GM19463 (cell line): Measurements from ENCODE around the gene DYRK2.

Experiments
- ATAC-seq: cut with Tn5 transposase; IDR thresholded peaks from one replicate; pipeline ENCODE4 v1.9.1; 2021; ENCODE audit warnings: mild to moderate bottlenecking, moderate library complexity; ENCODE audit not compliant: unreplicated experiment

Gene DYRK2

DNA sequence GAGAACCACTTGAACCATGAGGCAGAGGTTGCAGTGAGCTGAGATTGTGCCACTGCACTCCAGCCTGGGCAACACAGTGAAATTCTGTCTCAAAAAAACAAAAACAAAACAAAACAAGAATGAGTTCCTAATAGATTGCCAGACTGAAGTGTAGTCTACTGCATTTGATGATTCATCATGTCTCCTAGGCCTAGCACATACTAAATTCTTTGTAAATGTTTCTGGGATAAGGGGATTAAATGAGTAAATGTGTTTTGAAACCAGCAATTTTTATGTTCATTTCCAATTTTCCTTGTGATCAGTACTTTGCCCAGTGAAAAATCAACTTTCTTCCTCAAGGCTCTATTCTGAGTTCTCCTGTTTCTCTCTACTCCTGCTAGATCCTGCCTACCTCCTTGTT lies 2.9 kb upstream of the DYRK2 start:
- ATAC-seq, result no peak

DNA sequence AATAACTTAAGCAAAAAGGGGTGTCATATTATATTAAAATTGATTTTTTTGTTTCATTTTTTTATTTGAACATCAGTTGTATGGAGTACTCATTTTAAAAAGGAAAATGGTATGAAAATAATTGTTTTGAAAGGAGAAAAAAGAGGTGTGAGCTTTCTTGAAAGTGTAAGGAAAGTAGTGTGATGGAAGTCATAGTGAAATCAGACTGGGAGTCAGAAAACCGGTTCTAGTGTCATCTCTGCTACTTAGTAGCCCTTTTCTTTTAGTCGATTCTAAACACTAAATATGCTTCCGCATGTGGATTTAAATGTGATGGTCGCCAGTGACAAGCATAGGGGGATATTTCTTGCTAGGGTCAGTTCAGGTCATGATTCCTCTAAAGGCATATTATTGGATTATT lies 1.8 kb upstream of the DYRK2 start:
- no peak for ATAC-seq

- no peak for ATAC-seq
These were observed 1.3 kb upstream of the DYRK2 start for GRCh38 chr12:67647181-67647798.

GRCh38 chr12:67647799-67648520 lies 585 bp upstream of the DYRK2 start:
- peak; percentile 0 for ATAC-seq

GRCh38 chr12:67649261-67649569 lies 670 bp downstream of the DYRK2 start:
- ATAC-seq, result peak; percentile 23

DNA sequence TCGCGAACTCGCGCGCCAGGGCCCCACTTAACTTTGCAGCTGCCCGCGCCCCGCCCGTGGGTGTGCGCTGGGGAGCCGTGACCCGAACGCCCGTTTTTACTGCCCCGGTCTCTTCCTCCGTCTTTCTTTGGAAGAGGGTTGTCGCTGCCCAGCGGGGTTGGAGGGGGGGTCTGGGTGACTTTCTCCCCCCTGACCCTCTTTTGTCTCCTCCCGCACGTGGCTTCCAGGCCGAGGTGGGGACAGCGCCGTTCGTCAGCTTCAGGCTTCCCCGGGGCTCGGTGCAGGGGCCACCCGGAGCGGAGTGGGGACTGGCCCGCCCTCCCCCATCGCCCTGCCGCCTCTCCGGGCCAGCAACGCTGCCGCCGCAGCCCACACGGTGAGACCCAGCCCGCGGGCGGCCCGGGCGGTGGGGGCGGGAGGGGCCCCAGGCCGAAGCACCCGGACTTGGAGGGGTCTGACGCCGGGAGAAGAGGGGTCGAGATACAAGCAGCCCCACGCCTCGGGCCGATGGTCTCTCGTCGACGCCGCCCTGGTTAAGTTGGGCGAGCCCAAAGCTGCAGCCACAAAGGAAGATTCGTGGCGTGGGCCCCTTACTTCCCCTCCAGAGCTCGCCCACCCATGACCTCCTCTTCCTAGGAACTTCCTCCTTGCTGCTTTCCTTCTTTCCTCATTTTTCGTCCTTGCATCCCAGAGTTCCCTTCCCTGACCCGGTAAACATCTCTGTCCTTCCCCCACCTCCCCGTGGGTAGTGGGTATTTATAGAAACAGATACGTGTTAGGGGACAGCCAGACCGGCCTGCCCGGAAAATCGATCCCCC lies 1.2 kb downstream of the DYRK2 start:
- ATAC-seq, result peak; percentile 6

- ATAC-seq, result no peak
These were observed 2.0 kb downstream of the DYRK2 start for GRCh38 chr12:67650388-67651131.

- no peak for ATAC-seq
These were observed 2.7 kb downstream of the DYRK2 start for GRCh38 chr12:67651132-67651695.

DNA sequence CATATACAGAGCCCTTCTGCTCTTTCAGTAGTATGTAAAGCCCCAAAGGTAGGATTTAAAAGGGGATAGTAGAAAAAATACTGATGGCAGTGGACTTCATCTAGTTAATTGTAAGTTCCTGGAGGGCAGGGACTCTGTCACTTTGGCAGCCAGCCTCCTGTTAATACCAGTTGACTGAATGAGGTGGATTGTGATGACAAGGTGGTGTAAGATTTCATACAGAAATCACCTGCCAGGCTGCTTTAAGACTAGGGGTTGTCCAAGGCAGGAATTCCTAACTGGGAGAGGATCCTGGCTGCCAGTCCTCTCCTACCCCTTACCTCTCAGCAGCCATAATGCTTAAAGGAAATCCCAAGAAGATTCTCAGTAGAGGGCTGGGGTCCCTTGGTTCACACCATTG lies 7.3 kb downstream of the DYRK2 start:
- ATAC-seq, result no peak

- no peak for ATAC-seq
These were observed 7.7 kb downstream of the DYRK2 start for GRCh38 chr12:67656251-67656650.

DNA sequence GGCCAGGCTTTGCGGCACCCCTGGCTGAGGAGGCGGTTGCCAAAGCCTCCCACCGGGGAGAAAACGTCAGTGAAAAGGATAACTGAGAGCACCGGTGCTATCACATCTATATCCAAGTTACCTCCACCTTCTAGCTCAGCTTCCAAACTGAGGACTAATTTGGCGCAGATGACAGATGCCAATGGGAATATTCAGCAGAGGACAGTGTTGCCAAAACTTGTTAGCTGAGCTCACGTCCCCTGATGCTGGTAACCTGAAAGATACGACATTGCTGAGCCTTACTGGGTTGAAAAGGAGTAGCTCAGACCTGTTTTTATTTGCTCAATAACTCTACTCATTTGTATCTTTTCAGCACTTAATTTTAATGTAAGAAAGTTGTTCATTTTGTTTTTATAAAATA lies 9.9 kb downstream of the DYRK2 start:
- ATAC-seq, result no peak

GRCh38 chr12:67659292-67659691 lies 10.7 kb downstream of the DYRK2 start:
- ATAC-seq, result no peak

GRCh38 chr12:67661311-67662021 lies 12.9 kb downstream of the DYRK2 start:
- ATAC-seq, result no peak

DNA sequence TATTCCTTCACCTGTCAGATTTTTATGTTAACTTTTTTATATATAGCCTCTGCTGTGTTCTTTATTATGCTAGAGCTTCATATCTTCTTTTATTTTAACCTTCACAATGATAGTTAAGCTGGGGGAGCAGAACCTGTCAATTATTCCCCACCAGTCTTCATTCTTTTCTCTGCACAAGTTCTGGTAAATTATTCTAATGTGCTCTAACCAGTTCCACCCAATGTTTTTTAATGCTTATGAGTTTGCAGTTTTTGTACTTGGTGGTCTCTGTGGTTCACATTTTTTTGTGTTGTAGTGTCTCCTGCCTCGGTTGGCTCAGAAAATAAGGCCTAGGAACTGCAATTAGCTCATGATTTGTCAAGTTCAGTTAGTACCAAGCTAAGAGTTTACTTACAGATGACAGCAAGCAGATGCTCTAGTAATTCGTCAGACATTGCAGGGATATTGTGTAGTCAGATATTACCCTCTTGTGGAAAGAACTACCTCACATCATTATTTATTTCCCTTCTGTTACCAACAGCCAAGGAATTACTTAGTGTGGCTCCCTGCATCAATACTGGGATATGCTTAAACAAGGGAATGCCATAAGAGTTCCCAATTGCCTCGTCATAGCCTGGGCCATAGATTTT lies 14.5 kb downstream of the DYRK2 start:
- ATAC-seq, result no peak

DNA sequence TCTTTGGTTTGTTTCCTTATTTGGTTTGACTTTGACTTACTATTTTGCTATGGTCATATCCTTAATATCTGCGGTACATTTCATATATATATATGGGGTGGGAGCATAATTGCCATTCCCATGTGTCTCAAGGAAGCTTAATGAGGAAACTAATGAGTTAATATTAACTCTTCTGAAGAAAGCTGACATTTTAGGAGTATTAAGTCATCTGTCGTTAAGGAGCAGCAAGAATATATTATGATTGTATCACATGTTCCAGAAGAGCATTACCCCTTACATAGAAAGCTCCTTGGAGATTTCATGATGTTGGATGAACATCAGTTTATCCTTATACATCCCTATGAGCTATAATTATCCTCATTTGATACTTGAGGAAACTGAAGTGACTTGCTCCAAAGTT lies 15.6 kb downstream of the DYRK2 start:
- no peak for ATAC-seq

GRCh38 chr12:67665679-67666078 lies 17.1 kb downstream of the DYRK2 start:
- no peak for ATAC-seq

- ATAC-seq, result no peak
These were observed 18.1 kb downstream of the DYRK2 start for GRCh38 chr12:67666605-67667004.

DNA sequence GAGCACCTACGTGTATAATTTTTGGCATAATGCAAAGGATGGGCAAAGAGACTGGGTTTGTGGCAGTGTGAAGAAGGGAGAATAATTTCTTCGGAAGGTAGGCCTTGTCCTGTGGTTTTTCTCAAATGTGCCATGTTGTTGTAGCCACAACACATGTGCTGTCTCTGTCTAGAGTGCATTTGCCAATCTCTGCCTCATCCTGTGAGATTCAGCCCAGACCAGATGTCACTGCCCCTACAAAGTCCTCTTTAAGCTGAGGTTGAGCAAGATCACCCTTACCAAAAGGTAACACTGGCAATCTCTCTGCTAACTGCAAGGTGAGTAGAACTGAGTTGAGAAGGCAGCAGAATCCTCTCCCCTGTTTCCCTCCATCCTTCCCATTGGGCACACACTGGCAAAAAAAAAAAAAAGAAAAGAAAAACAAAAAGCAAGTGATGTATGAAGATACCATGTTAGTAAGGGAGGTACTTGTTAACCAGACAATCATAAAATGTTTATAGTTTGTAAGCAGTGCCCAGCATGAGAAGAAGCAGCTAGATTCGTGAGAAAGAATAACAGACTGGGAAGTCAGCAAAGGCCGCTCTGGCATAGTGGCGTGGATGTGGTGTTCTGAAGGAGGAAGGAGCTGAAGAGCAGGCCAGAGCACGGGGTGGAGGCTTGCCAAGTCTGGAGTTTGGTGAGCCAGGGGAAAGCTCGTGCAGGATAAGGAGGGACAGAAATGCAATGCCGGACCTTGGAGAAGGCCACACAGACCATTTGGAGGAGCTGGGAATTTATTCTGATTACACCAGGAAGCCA lies 18.9 kb downstream of the DYRK2 start:
- no peak for ATAC-seq

DNA sequence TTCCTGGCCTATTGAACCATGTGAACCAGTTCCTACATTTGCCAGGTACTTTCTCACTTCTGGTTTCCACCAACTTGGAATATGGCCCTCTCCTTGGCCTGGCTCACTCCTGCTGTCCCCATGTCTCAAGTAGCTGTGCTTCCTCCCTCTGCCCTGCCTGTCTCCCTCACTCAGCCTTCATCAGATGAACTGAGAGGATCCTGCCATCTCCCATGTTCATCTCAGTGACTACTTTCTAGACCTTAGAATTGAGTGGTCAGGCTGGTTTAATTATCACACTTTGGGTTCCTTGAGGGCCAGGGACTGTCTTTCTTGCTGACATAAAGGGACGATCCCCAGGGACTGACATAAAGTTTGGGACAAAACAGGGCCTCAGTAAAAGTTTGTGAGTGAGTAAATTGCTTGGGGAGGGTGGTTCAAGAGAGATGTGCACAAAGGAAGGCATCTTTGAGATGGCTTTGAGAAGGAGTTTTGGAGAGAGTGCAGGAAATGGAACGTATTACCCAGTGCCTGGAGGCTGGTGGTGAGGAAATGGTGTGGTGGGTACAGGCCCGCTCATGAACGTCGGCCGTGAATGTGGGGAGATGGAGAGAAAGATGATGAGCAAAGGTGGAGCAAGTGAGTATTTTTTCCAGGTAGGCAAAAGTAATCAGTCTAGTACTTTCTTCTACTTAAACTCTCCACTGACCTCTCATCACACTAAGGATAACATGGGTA lies 20.8 kb downstream of the DYRK2 start:
- no peak for ATAC-seq
